SIG-M5 treated with dmso at 0.1 percent for 504 hours (cell line): ENCODE results near the gene CYP4X1.
"Not testable (repeated sequence)": the region's sequence is repeated elsewhere in the genome, so short reads cannot be mapped to it uniquely, and the experiment has no call there.

Experiments used
- DNase-seq: peaks from one replicate; lab custom pipeline; 2025; ENCODE audit not compliant: unreplicated experiment; lab: John Stamatoyannopoulos, UW

CYP4X1 gene

GRCh38 chr1:47069080-47069479, 45.6 kb downstream of the CYP4X1 start:
- DNase-seq, result not testable (repeated sequence)

DNA sequence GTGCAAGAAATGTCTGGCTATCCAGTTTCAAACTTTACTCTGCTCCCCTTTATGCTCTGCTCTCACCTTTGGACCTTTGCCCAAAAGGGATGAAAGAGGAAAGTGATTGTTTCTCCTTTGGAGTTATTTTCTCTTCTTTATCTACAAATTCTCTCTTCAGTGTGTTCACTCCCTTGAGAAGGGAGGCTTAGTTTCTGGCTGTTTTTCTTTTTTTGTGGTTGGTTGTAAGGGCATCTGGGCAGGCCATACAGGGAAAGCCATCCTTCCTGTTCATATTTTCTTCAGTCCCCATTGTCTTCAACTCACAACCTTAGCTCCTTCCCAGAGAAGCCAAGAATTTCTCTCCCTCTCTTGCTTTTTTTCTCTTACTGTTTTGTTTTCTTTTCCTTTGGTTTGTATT, 46.0 kb downstream of the CYP4X1 start:
- DNase-seq, result not testable (repeated sequence)

DNA sequence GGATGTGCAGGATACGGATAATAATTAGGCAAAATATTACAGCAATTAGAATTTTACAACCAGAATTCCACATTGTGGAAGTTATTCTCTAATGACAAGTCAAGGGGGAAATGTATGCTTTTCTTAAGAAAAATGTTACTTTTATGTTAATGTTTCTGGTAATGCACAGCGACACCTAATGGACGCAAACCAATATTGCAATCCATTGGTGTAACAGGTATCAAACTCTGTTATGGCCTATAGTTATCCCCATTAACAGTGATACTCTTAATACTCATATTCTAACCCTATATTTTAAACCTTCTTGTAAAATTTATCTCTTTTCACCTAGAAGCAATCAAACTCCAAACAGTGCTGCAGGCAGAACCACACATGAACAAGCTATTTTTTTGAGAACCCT, 65.9 kb downstream of the CYP4X1 start:
- DNase-seq, result not testable (repeated sequence)

- DNase-seq, result not testable (repeated sequence)
These were observed 68.0 kb downstream of the CYP4X1 start for GRCh38 chr1:47091476-47091875.
